T-helper 1 cell treated with Interleukin-12 subunit alpha and Interleukin-12 subunit beta and Interleukin-4 antibody, amounts not matched to agents 30 ng/mL and 1 ng/mL, for 36 hours (primary cell): ENCODE data around the gene PMM1. TPM values are rescaled to one million over a fixed set of nuclear protein-coding genes. Genes with fewer than 3 reads are reported as not detected.
"Not testable (repeated sequence)": the region's sequence is repeated elsewhere in the genome, so short reads cannot be mapped to it uniquely, and the experiment has no call there.

ENCODE experiments used
- intact Hi-C: fragments of 100-400 bp; cut with micrococcal nuclease; formaldehyde crosslinking; loops from one replicate; pipeline ENCODE4 v1.15.1; 2024
- total RNA-seq: library from RNA; stranded (reverse); gene quantifications from 2 replicates; pipeline ENCODE4 v1.2.3, GENCODE V29; 2022

PMM1 gene
- 26.3 and 26.7 TPM in 2 replicates for total RNA-seq

GRCh38 chr22:41589391-41590241 is at the start of gene PMM1:
Gene PMM1 (minus strand): TSS chr22:41589840. CDS start chr22:41589805, 35 bp downstream.
- intact Hi-C loops: loop anchor here (1.0 kb wide), 10 partner anchors 15 to 498 kb away; partner anchors contain the start of genes ACO2, DESI1, L3MBTL2 and POLR3H

- intact Hi-C loops: no loop called here
Measured at GRCh38 chr22:41638748-41639147, 49.1 kb upstream of the PMM1 start.

- intact Hi-C loops: no loop called here
Measured at GRCh38 chr22:41638124-41638523, 48.5 kb upstream of the PMM1 start.

- intact Hi-C loops: not testable (repeated sequence)
Measured at GRCh38 chr22:41637623-41638022, 48.0 kb upstream of the PMM1 start.

GRCh38 chr22:41636467-41636866 is 46.8 kb upstream of the PMM1 start:
- intact Hi-C loops: no loop called here

GRCh38 chr22:41634610-41635009 is 45.0 kb upstream of the PMM1 start:
- intact Hi-C loops: not testable (repeated sequence)

GRCh38 chr22:41631615-41632014 is 42.0 kb upstream of the PMM1 start:
- intact Hi-C loops: not testable (repeated sequence)

GRCh38 chr22:41631115-41631514 is 41.5 kb upstream of the PMM1 start:
- intact Hi-C loops: not testable (repeated sequence)

GRCh38 chr22:41625577-41625976 is 35.9 kb upstream of the PMM1 start:
- intact Hi-C loops: loop anchor here (10.0 kb wide), 3 partner anchors 449 to 989 kb away; partner anchors contain the start of genes EP300, NAGA, PHETA2 and POLDIP3

GRCh38 chr22:41621911-41622179 is 32.2 kb upstream of the PMM1 start:
- intact Hi-C loops: loop anchor here (1.0 to 10.0 kb wide), 15 partner anchors 32 to 993 kb away; partner anchors contain the start of genes ACO2, EP300, MRTFA and NAGA

GRCh38 chr22:41621099-41621910 is 31.7 kb upstream of the PMM1 start, which contains the start of gene XRCC6:
Gene XRCC6 (plus strand): TSS chr22:41621295. CDS start chr22:41622005, 710 bp downstream.
- intact Hi-C loops: loop anchor here (1.0 to 10.0 kb wide), 15 partner anchors 31 to 993 kb away; partner anchors contain the start of genes ACO2, EP300, MRTFA and NAGA

- intact Hi-C loops: loop anchor here (1.0 to 10.0 kb wide), 15 partner anchors 30 to 994 kb away; partner anchors contain the start of genes ACO2, EP300, MRTFA and NAGA
Measured at GRCh38 chr22:41620589-41621098, 31.0 kb upstream of the PMM1 start, which contains the start of gene DESI1. Gene DESI1 (minus strand): TSS chr22:41621043. CDS start chr22:41620839, 204 bp downstream.

- intact Hi-C loops: loop anchor here (1.0 to 10.0 kb wide), 4 partner anchors 16 to 995 kb away; partner anchors contain the start of genes EP300, NAGA, PHETA2 and POLDIP3
Measured at GRCh38 chr22:41619979-41620588, 30.4 kb upstream of the PMM1 start.

- intact Hi-C loops: no loop called here
Measured at GRCh38 chr22:41613456-41613855, 23.8 kb upstream of the PMM1 start.

- intact Hi-C loops: no loop called here
Measured at GRCh38 chr22:41612603-41613306, 23.1 kb upstream of the PMM1 start.

GRCh38 chr22:41608386-41608785 is 18.7 kb upstream of the PMM1 start:
- intact Hi-C loops: no loop called here

- intact Hi-C loops: loop anchor here (1.0 kb wide), 3 partner anchors 14 to 60 kb away; partner anchors contain the start of gene POLR3H
Measured at GRCh38 chr22:41603873-41604332, 14.3 kb upstream of the PMM1 start.

GRCh38 chr22:41600976-41601375 is 11.3 kb upstream of the PMM1 start:
- intact Hi-C loops: no loop called here

- intact Hi-C loops: no loop called here
Measured at GRCh38 chr22:41598891-41599635, 9.4 kb upstream of the PMM1 start.
